Measurements from ENCODE around the gene OSGEP. TPM values are rescaled to one million over a fixed set of nuclear protein-coding genes. Genes with fewer than 3 reads are reported as not detected.

Gene OSGEP
- total RNA-seq, 1 experiment from 2014 or later = 21.8 TPM

DNA sequence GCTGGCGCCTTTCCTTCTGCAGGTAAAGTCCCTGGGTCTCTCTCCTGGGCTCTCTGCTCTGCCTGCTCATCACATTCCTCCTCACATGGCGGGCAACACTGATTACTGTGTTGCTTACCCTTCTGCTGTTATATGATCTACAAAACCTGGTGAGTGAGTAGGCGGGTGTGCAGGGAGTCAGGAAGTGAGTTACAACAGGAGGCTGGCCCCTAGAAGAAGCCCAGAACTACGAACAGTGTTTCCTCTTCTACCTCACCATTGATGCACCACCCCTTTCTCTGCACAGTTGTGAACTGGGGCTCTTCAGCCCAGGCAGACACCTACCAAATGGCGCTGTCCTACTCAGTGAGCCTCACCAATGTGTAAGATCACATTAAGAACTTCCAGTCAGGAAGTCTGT is 13.7 kb downstream of the OSGEP start:
- POLR2A ChIA-PET = no interaction called here
- H3K4me1 ChIP-seq (ENCODE audit: control insufficient read depth in 1 of 2, insufficient read depth in 2 of 2, low read length in 2 of 2) = peaks cover 1 to 6% of the 10 kb centered on the region in 2 experiments; a peak in 2 of 4 replicates
- no peaks in the 10 kb centered on the region for H3K9me2 ChIP-seq (ENCODE audit: insufficient read depth)
- no peak overlapping the region for H3K9ac ChIP-seq (ENCODE audit: low read length)
- CTCF ChIA-PET = no interaction called here
- no peaks in the 10 kb centered on the region for H3K9me3 ChIP-seq (ENCODE audit: control insufficient read depth in 1 of 2, insufficient read depth in 1 of 2, low read depth in 1 of 2, low read length in 2 of 2)
- no peaks in the 10 kb centered on the region for H3K27me3 ChIP-seq (ENCODE audit: insufficient read depth, low read length)
- TF ChIP-seq ZNF274 (IDR thresholded peaks at IDR 0.05; ENCODE audit: low read depth, low read length) = no peak
- TF ChIP-seq ZFX (IDR thresholded peaks at IDR 0.05) = no peak
- TF ChIP-seq YY1 (IDR thresholded peaks at IDR 0.05; ENCODE audit: extremely low read depth, insufficient replicate concordance, low read depth, low read length) = no peak
- TF ChIP-seq POLR2A (IDR thresholded peaks at IDR 0.05; ENCODE audit: borderline replicate concordance, extremely low read depth, insufficient read depth, insufficient read length) = no peak
- no peak for TF ChIP-seq SRF (IDR thresholded peaks at IDR 0.05; ENCODE audit: low read depth)
- TF ChIP-seq FOSL1 (IDR thresholded peaks at IDR 0.05; ENCODE audit: low read depth) = no peak
- TF ChIP-seq, protein P1, sequence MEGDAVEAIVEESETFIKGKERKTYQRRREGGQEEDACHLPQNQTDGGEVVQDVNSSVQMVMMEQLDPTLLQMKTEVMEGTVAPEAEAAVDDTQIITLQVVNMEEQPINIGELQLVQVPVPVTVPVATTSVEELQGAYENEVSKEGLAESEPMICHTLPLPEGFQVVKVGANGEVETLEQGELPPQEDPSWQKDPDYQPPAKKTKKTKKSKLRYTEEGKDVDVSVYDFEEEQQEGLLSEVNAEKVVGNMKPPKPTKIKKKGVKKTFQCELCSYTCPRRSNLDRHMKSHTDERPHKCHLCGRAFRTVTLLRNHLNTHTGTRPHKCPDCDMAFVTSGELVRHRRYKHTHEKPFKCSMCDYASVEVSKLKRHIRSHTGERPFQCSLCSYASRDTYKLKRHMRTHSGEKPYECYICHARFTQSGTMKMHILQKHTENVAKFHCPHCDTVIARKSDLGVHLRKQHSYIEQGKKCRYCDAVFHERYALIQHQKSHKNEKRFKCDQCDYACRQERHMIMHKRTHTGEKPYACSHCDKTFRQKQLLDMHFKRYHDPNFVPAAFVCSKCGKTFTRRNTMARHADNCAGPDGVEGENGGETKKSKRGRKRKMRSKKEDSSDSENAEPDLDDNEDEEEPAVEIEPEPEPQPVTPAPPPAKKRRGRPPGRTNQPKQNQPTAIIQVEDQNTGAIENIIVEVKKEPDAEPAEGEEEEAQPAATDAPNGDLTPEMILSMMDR (IDR thresholded peaks at IDR 0.05 in 2 of 3, conservative IDR thresholded peaks at IDR 0.05 in 1 of 3; ENCODE audit: borderline replicate concordance in 1 of 3, insufficient read depth in 1 of 3, low read depth in 2 of 3, low read length in 2 of 3) = no peak
- TF ChIP-seq EZH2 (IDR thresholded peaks at IDR 0.05) = no peak
- TF ChIP-seq, protein P2, sequence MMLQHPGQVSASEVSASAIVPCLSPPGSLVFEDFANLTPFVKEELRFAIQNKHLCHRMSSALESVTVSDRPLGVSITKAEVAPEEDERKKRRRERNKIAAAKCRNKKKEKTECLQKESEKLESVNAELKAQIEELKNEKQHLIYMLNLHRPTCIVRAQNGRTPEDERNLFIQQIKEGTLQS (IDR thresholded peaks at IDR 0.05) = no peak
- no peak for TF ChIP-seq CEBPB (IDR thresholded peaks at IDR 0.05; ENCODE audit: low read depth)
- no peak for TF ChIP-seq RAD21 (IDR thresholded peaks at IDR 0.05; ENCODE audit: low read depth)
- TF ChIP-seq, protein P3, sequence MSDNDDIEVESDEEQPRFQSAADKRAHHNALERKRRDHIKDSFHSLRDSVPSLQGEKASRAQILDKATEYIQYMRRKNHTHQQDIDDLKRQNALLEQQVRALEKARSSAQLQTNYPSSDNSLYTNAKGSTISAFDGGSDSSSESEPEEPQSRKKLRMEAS (IDR thresholded peaks at IDR 0.05) = no peak
- no peak for TF ChIP-seq SIN3A (IDR thresholded peaks at IDR 0.05; ENCODE audit: low read depth)
- no peak for TF ChIP-seq JUND (IDR thresholded peaks at IDR 0.05)
- H4K20me1 ChIP-seq (ENCODE audit: insufficient read depth) = no peaks in the 10 kb centered on the region
- ATAC-seq = no peak
- H3K4me2 ChIP-seq (ENCODE audit: low read length) = no peak overlapping the region
- no TSS peak for BruUV-seq (replicated peaks)
- no peak overlapping the region for H3K4me3 ChIP-seq (replicated peaks in 1 of 2; ENCODE audit: low read depth in 1 of 2, low read length in 2 of 2)
- no peak overlapping the region for H3K27ac ChIP-seq (ENCODE audit: low read depth, low read length)
- no peak for DNase-seq (ENCODE audit: low read depth, low spot score)
- no peak overlapping the region for H2AFZ ChIP-seq (ENCODE audit: low read depth, low read length, poor library complexity, severe bottlenecking)
- intact Hi-C loops (cut with micrococcal nuclease) = no loop called here
- H3K36me3 ChIP-seq (ENCODE audit: control insufficient read depth in 1 of 2, insufficient read depth in 2 of 2, low read length in 2 of 2) = peaks cover 0 to 6% of the 10 kb centered on the region in 2 experiments; a peak in 1 of 4 replicates
- no peaks in the 10 kb centered on the region for H3K79me2 ChIP-seq (ENCODE audit: insufficient read depth, low read length)
- RAD21 ChIA-PET (ENCODE audit: low non-redundant PET in 1 of 2, low total read pairs in 2 of 2, uncharacterized antibody in 2 of 2, unreplicated experiment in 2 of 2) = no interaction called here

All from HCT116 (cell line).